Muscle of leg (tissue), 11 donors: Measurements from ENCODE around the gene ITGAE. TPM values are rescaled to one million over a fixed set of nuclear protein-coding genes. Genes with fewer than 3 reads are reported as not detected.

ENCODE experiments used
- DNase-seq: peaks from one replicate; pipeline ENCODE4 v3.0.0; 2013
- H3K27ac ChIP-seq: one replicate; pipeline ENCODE4 v1.5.1; 2013; ENCODE audit warnings: mild to moderate bottlenecking, low read length, control low read depth
- H3K27me3 ChIP-seq: one replicate; pipeline ENCODE4 v1.6.1; 2013; ENCODE audit warnings: low read length; ENCODE audit not compliant: control insufficient read depth, insufficient read depth
- H3K36me3 ChIP-seq: one replicate; pipeline ENCODE4 v1.6.1; 2013; ENCODE audit warnings: low read length; ENCODE audit not compliant: control insufficient read depth, insufficient read depth
- H3K4me1 ChIP-seq: one replicate; pipeline ENCODE4 v1.6.1; 2013; ENCODE audit warnings: low read length; ENCODE audit not compliant: control insufficient read depth, insufficient read depth
- H3K4me3 ChIP-seq: one replicate; pipeline ENCODE4 v1.5.1; 2013; ENCODE audit warnings: low read length, control low read depth
- H3K9me3 ChIP-seq: replicated peaks from 2 replicates; pipeline ENCODE4 v1.6.1; 2013; ENCODE audit warnings: low read depth, low read length; ENCODE audit not compliant: control insufficient read depth
- WGBS: methylation state at CpG from one replicate; pipeline ENCODE4 v1.1.5; 2013; ENCODE audit warnings: missing lambda C conversion rate; ENCODE audit not compliant: insufficient coverage; 5-methylcytosine and 5-hydroxymethylcytosine counted together
- polyA plus RNA-seq, 8 donors: library from polyadenylated mRNA; unstranded; fragments of 120-200 nt; gene quantifications; one replicate each; pipeline versions ENCODE4 v1.2.1 to v1.2.3, GENCODE V29; 2013; ENCODE audit warnings: inconsistent platforms in 1 of 8, low replicate concordance in 1 of 8; ENCODE audit not compliant: insufficient read length in 8 of 8, insufficient read depth in 1 of 8
- total RNA-seq: library from RNA; stranded (reverse); fragments of 120-200 nt; gene quantifications from one replicate; pipeline ENCODE4 v1.2.4, GENCODE V29; 2013

The ITGAE gene
- total and polyA plus RNA-seq, 9 donors = 28.8 to 34.4 (median 32.3) TPM

- no peak overlapping the region for H3K27ac ChIP-seq
- WGBS = 66% methylated on average over 8 of the region's 8 CpGs
- H3K4me3 ChIP-seq = no peak overlapping the region
- no peaks in the 10 kb centered on the region for H3K36me3 ChIP-seq
- H3K4me1 ChIP-seq = peaks cover 7% of the 10 kb centered on the region
- no peaks in the 10 kb centered on the region for H3K9me3 ChIP-seq
- H3K27me3 ChIP-seq = peaks cover 2% of the 10 kb centered on the region
- DNase-seq = no peak
Observed at GRCh38 chr17:3750926-3751325, 50.1 kb downstream of the ITGAE start.

- Histone ChIP-seq H3K27ac (no peak overlapping the region), H3K4me1 (peaks cover 7% of the 10 kb centered on the region), H3K9me3 (no peaks in the 10 kb centered on the region), H3K27me3 (peaks cover 2% of the 10 kb centered on the region), H3K36me3 (no peaks in the 10 kb centered on the region), H3K4me3 (no peak overlapping the region)
- 88% methylated on average over 11 of the region's 17 CpGs for WGBS
- no peak for DNase-seq
Observed at GRCh38 chr17:3750296-3750695, 50.7 kb downstream of the ITGAE start.

GRCh38 chr17:3748576-3748975 is 52.4 kb downstream of the ITGAE start:
- WGBS = 88% methylated on average over 6 of the region's 7 CpGs
- H3K4me1 ChIP-seq = no peaks in the 10 kb centered on the region
- peaks cover 2% of the 10 kb centered on the region for H3K27me3 ChIP-seq
- H3K4me3 ChIP-seq = no peak overlapping the region
- no peaks in the 10 kb centered on the region for H3K36me3 ChIP-seq
- H3K9me3 ChIP-seq = no peaks in the 10 kb centered on the region
- no peak overlapping the region for H3K27ac ChIP-seq
- DNase-seq = no peak

- H3K27ac ChIP-seq = no peak overlapping the region
- DNase-seq = no peak
- no peaks in the 10 kb centered on the region for H3K9me3 ChIP-seq
- 92% methylated on average over 9 of the region's 9 CpGs for WGBS
- H3K4me3 ChIP-seq = no peak overlapping the region
- H3K4me1 ChIP-seq = no peaks in the 10 kb centered on the region
- H3K27me3 ChIP-seq = peaks cover 2% of the 10 kb centered on the region
- no peaks in the 10 kb centered on the region for H3K36me3 ChIP-seq
Observed at GRCh38 chr17:3747805-3748204, 53.2 kb downstream of the ITGAE start.

GRCh38 chr17:3745071-3745470 is 55.9 kb downstream of the ITGAE start:
- no peaks in the 10 kb centered on the region for H3K9me3 ChIP-seq
- H3K4me1 ChIP-seq = peaks cover 1% of the 10 kb centered on the region
- DNase-seq = no peak
- H3K27me3 ChIP-seq = peaks cover under 1% of the 10 kb centered on the region
- H3K36me3 ChIP-seq = no peaks in the 10 kb centered on the region
- no peak overlapping the region for H3K4me3 ChIP-seq
- 82% methylated on average over 3 of the region's 10 CpGs for WGBS
- H3K27ac ChIP-seq = no peak overlapping the region

- Histone ChIP-seq H3K9me3 (no peaks in the 10 kb centered on the region), H3K27ac (no peak overlapping the region), H3K36me3 (no peaks in the 10 kb centered on the region), H3K4me1 (peaks cover 12% of the 10 kb centered on the region), H3K27me3 (no peaks in the 10 kb centered on the region), H3K4me3 (no peak overlapping the region)
- WGBS = no CpG with 5 or more reads among the region's 3 CpGs
- no peak for DNase-seq
Observed at GRCh38 chr17:3744014-3744413, 57.0 kb downstream of the ITGAE start.

GRCh38 chr17:3740611-3741073 is 60.3 kb downstream of the ITGAE start:
- Histone ChIP-seq H3K4me3 (no peak overlapping the region), H3K27ac (no peak overlapping the region), H3K36me3 (no peaks in the 10 kb centered on the region), H3K9me3 (no peaks in the 10 kb centered on the region), H3K4me1 (peaks cover 29% of the 10 kb centered on the region), H3K27me3 (no peaks in the 10 kb centered on the region)
- peak; percentile 62 for DNase-seq
- 38% methylated on average over 6 of the region's 14 CpGs for WGBS

- WGBS = 71% methylated on average over 13 of the region's 16 CpGs
- Histone ChIP-seq H3K27ac (no peak overlapping the region), H3K36me3 (no peaks in the 10 kb centered on the region), H3K4me3 (no peak overlapping the region), H3K9me3 (no peaks in the 10 kb centered on the region), H3K4me1 (peaks cover 32% of the 10 kb centered on the region), H3K27me3 (no peaks in the 10 kb centered on the region)
- DNase-seq = peak; percentile 22
Observed at GRCh38 chr17:3739422-3740124, 61.4 kb downstream of the ITGAE start.

GRCh38 chr17:3738562-3739295 is 62.3 kb downstream of the ITGAE start:
- Histone ChIP-seq H3K4me3 (no peak overlapping the region), H3K27ac (peak overlapping the region; percentile 84), H3K27me3 (no peaks in the 10 kb centered on the region), H3K4me1 (peaks cover 36% of the 10 kb centered on the region), H3K9me3 (no peaks in the 10 kb centered on the region), H3K36me3 (no peaks in the 10 kb centered on the region)
- DNase-seq = peak; percentile 27
- WGBS = 43% methylated on average over 11 of the region's 16 CpGs

- no CpG with 5 or more reads among the region's 8 CpGs for WGBS
- no peak overlapping the region for H3K27ac ChIP-seq
- no peaks in the 10 kb centered on the region for H3K9me3 ChIP-seq
Observed at GRCh38 chr17:3735515-3735914, 65.5 kb downstream of the ITGAE start.

More at GRCh38 chr17:3735515-3735914, 65.5 kb downstream of the ITGAE start:
- H3K4me1 ChIP-seq = peaks cover 40% of the 10 kb centered on the region
- no peak for DNase-seq
- H3K4me3 ChIP-seq = no peak overlapping the region
- no peaks in the 10 kb centered on the region for H3K36me3 ChIP-seq
- no peaks in the 10 kb centered on the region for H3K27me3 ChIP-seq
